ENCODE data around the gene RNF130.

GRCh38 chr5:180097163-180097894 is 25.8 kb upstream of the RNF130 start:
- no peak for TF ChIP-seq SP1 (IDR thresholded peaks at IDR 0.05)
- no peak for TF ChIP-seq CTCF (IDR thresholded peaks at IDR 0.05; ENCODE audit: low read depth, low read length, missing input control)
- TF ChIP-seq HNF4A (conservative IDR thresholded peaks at IDR 0.05) = no peak
- TF ChIP-seq REST (IDR thresholded peaks at IDR 0.05) = no peak
- TF ChIP-seq FOXA1 (IDR thresholded peaks at IDR 0.05) = no peak
- TF ChIP-seq GABPA (IDR thresholded peaks at IDR 0.05 in 1 of 2, conservative IDR thresholded peaks at IDR 0.05 in 1 of 2) = no peak
- TF ChIP-seq MAX (IDR thresholded peaks at IDR 0.05) = no peak
- TF ChIP-seq YY1 (IDR thresholded peaks at IDR 0.05) = no peak
- TF ChIP-seq TAF1 (conservative IDR thresholded peaks at IDR 0.05) = no peak
- no peak for TF ChIP-seq RAD21 (IDR thresholded peaks at IDR 0.05)
